Left cardiac atrium (tissue), 4 donors: ENCODE results near the gene DACT1. TPM values are rescaled to one million over a fixed set of nuclear protein-coding genes. Genes with fewer than 3 reads are reported as not detected.

Experiments
- ATAC-seq, 2 donors: fragments of 200-7000 bp; cut with Tn5 transposase; one replicate each; pipeline ENCODE4 v1.9.1; 2020; ENCODE audit warnings: mild to moderate bottlenecking in 2 of 2, moderate library complexity in 2 of 2
- DNase-seq: peaks from one replicate; pipeline ENCODE4 v3.0.0-alpha.2; 2020
- intact Hi-C, 2 donors: fragments of 100-400 bp; cut with DNase I; formaldehyde crosslinking; loops; one replicate each; pipeline versions ENCODE4 v1.14.1 to v1.15.1; 2022 to 2023
- total RNA-seq, 2 donors: library from RNA; stranded (reverse); fragmentation: NEBNext Ultra II Directional; extraction: Animal tissue kit (Norgen Biotek cat#: 25700); gene quantifications; one replicate each; pipeline ENCODE4 v1.2.1, GENCODE V29; 2021
- donor health status: DM: no; HTN: yes; CAD: no.
- donor health status: DM: no; HTN: yes; CAD: no; lungs with severe emphysema.
- donor health status: DM: yes; HTN: yes; CAD: no.
- donor health status: Dilated cardiomyopathy.

Gene DACT1
- total RNA-seq, 2 donors from 2014 or later = 7.0 to 10.3 TPM

GRCh38 chr14:58633831-58634230 lies 3.9 kb upstream of the DACT1 start:
- ATAC-seq = no peak
- no peak for DNase-seq
- intact Hi-C loops = loop anchor here in 1 of 2 donors (10.0 kb wide), 1 partner anchor 491 kb away; no protein-coding TSS in a partner anchor

- no peak for ATAC-seq
- intact Hi-C loops = loop anchor here in 1 of 2 donors (10.0 kb wide), 1 partner anchor 490 kb away; no protein-coding TSS in a partner anchor
- no peak for DNase-seq
Measured at GRCh38 chr14:58634406-58635090, 3.2 kb upstream of the DACT1 start.

- ATAC-seq (no peak), DNase-seq (no peak)
- intact Hi-C loops = loop anchor here in 1 of 2 donors (10.0 kb wide), 1 partner anchor 490 kb away; no protein-coding TSS in a partner anchor
Measured at GRCh38 chr14:58635091-58635830, 2.5 kb upstream of the DACT1 start.

GRCh38 chr14:58636129-58636528 lies 1.6 kb upstream of the DACT1 start:
- no peak for ATAC-seq
- no peak for DNase-seq
- intact Hi-C loops = loop anchor here in 1 of 2 donors (10.0 kb wide), 1 partner anchor 489 kb away; no protein-coding TSS in a partner anchor

DNA sequence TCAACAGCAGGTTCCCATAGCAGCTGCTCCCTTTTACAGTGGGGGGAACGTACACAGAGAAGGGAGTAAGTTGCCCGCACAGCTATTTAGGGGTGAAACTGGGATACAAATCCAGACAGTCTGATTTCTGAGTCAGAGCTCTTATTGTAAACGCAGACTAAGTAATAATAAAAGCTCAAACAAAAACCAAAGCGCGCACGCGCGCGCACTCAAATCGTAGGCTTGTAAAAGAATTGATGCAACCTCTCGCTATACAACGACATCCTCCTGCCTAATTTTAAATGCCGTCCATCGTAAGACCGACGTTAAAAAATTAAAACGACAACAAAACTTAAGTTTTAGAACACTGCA lies 747 bp upstream of the DACT1 start:
- ATAC-seq = peak in 1 of 2 donors; percentile 50
- DNase-seq = peak; percentile 65
- intact Hi-C loops = loop anchor here in 1 of 2 donors (10.0 kb wide), 1 partner anchor 488 kb away; no protein-coding TSS in a partner anchor

DNA sequence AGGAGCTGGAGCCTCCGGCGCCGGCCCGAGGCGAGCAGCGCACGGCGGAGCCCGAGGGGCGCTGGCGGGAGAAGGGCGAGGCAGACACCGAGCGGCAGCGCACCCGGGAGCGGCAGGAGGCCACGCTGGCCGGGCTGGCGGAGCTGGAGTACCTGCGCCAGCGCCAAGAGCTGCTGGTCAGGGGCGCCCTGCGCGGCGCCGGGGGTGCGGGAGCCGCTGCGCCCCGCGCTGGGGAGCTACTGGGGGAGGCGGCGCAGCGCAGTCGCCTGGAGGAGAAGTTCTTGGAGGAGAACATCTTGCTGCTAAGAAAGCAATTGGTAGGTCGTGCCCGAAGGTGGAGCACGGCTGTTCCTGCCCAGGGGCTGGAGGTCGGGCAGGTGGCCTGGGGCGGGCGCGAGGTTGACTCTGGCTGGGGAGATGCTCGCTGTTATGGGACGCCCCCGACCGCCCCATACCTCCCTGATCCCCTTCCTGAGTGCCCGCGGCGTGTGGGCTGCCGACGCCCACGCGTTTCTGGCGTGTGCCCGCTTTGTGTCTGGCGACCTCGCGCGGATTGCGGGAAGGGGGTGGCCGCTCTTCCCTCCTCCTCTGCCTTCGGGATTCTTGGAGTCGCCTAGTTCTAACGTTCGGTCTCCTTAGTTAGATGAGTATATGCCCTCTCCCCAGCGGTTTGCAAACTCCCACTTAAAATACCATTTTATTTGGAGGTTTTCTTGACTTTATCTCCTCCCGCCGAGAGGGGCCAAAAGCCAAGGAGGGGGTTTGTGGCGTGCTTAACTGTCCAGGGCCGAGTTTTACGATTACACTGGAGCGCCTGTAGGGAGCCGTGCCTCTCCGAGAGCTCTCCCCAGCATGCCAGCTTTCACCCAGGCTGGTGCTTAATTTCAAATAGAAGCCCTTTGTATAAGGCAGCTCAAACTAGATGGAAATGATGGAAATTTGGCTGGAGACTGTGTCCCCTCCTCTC lies 752 bp downstream of the DACT1 start:
- intact Hi-C loops = loop anchor here in 1 of 2 donors (10.0 kb wide), 1 partner anchor 486 kb away; no protein-coding TSS in a partner anchor
- ATAC-seq (peak; percentile 17 to 33), DNase-seq (peak; percentile 37)

DNA sequence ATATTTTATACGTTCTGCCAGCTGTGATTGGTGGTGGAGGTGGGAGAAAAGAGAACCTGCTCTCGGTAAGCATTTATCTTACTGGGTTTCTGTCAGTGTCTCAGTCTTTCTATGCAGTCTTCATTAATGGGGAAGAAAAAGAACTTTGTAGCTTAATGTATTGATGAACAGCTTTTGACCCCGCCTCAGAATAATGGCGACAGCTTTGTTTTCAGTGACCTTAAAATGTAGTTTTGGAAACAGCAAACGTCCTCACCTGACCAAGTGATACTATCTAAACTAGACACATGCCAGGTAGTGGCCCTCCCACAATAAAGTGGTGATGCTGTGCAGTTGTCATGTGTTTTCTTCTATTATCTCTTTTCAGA lies 1.4 kb downstream of the DACT1 start:
- intact Hi-C loops = loop anchor here in 1 of 2 donors (10.0 kb wide), 1 partner anchor 486 kb away; no protein-coding TSS in a partner anchor
- no peak for DNase-seq
- no peak for ATAC-seq

- intact Hi-C loops = loop anchor here in 1 of 2 donors (10.0 kb wide), 2 partner anchors 385 to 485 kb away; no protein-coding TSS in a partner anchor
- peak; percentile 46 to 48 for ATAC-seq
- DNase-seq = peak; percentile 45
Measured at GRCh38 chr14:58639842-58640484, 2.2 kb downstream of the DACT1 start.

DNA sequence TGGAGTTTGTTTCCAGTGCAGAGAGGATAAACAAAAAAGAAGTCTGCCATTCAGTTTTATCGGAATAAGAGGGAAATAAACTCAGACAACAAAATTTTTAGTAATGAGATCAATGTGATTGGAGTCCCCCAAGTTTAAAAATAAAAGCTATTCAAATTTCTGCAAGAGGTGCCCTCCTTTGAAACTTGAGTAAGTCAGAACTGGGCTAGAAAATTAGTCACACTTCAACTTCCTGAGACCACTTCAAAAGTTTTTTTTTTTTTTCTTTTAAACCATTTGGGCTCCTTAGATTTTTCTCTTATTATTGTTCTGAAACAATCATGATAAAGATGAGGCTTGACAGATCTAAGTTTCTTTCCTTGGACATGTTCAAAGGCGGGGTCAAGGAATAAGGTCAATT lies 3.2 kb downstream of the DACT1 start:
- DNase-seq (no peak), ATAC-seq (no peak)
- intact Hi-C loops = loop anchor here in 1 of 2 donors (10.0 kb wide), 1 partner anchor 384 kb away; no protein-coding TSS in a partner anchor

DNA sequence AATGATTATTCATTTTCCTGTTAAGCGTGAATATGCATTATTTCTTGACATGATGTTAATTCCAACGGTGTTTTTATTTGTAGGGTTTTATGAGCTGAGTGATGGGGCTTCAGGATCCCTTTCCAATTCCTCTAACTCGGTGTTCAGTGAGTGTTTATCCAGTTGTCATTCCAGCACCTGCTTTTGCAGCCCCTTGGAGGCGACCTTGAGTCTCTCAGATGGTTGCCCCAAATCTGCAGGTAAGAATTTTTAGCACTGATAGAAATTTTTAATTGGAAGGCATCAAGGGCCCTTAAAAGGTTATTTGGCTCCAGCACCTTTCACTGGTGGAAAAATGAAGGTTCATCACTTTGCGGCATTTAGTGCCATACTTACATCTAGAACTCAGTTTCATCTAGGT lies 3.7 kb downstream of the DACT1 start:
- intact Hi-C loops = loop anchor here in 1 of 2 donors (10.0 kb wide), 1 partner anchor 383 kb away; no protein-coding TSS in a partner anchor
- ATAC-seq = no peak
- no peak for DNase-seq

DNA sequence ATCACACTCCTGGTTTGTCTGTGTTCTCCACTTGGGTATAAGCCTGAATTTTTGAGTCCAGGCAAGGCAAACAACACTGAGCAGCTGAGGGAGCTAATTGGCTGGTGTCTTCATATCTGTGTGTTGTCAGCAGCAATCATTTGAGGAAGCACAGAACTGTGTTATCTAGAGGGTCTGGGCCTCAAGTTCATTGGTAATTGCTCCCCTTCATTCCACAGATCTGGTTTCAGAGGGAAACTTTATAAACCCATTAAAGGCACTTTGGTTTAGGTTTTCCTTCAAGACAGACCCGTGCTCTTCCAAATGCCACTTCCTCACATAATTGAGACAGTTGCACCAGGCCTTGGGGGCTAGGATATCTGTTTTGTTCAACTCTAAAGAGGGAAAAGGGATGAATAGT lies 5.6 kb downstream of the DACT1 start:
- DNase-seq (no peak), ATAC-seq (no peak)
- intact Hi-C loops = loop anchor here in 1 of 2 donors (10.0 kb wide), 1 partner anchor 381 kb away; no protein-coding TSS in a partner anchor

- no peak for ATAC-seq
Measured at GRCh38 chr14:58645641-58646040, 7.9 kb downstream of the DACT1 start.

DNA sequence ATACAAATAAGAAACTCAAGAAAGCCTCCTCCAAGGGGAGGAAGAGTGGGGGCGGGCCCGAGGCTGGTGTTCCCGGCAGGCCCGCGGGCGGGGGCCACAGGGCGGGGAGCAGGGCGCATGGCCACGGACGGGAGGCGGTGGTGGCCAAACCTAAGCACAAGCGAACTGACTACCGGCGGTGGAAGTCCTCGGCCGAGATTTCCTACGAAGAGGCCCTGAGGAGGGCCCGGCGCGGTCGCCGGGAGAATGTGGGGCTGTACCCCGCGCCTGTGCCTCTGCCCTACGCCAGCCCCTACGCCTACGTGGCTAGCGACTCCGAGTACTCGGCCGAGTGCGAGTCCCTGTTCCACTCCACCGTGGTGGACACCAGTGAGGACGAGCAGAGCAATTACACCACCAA lies 8.7 kb downstream of the DACT1 start:
- DNase-seq (no peak), ATAC-seq (no peak)
- intact Hi-C loops = loop anchor here in 1 of 2 donors (10.0 kb wide), 1 partner anchor 378 kb away; no protein-coding TSS in a partner anchor

More at GRCh38 chr14:58645641-58646040, 7.9 kb downstream of the DACT1 start:
- DNase-seq = no peak
- intact Hi-C loops = loop anchor here in 1 of 2 donors (10.0 kb wide), 1 partner anchor 379 kb away; no protein-coding TSS in a partner anchor

GRCh38 chr14:58647777-58648176 lies 10.0 kb downstream of the DACT1 start:
- ATAC-seq (no peak), DNase-seq (no peak)
- intact Hi-C loops = loop anchor here in 1 of 2 donors (10.0 kb wide), 1 partner anchor 377 kb away; no protein-coding TSS in a partner anchor

DNA sequence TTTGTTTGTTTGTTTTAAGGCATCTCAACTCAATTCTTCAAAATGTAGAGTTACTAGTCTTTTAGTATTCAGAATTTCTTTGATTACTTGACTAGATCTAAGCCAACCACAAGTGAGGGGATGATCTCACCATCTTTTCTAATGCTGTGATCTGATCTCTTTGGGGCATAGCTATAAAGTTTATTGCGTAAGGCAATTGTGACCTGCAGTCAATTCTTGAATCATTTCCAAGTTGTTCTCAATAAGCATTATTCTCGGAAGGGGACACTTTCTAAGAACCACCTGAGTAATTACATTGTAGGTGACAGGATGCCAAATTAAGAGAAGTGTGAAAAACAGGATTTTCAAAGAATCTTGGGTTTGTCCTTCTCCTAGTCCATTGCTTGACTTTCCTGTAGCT lies 13.1 kb downstream of the DACT1 start:
- no peak for DNase-seq
- intact Hi-C loops = no loop called here
- ATAC-seq = no peak

DNA sequence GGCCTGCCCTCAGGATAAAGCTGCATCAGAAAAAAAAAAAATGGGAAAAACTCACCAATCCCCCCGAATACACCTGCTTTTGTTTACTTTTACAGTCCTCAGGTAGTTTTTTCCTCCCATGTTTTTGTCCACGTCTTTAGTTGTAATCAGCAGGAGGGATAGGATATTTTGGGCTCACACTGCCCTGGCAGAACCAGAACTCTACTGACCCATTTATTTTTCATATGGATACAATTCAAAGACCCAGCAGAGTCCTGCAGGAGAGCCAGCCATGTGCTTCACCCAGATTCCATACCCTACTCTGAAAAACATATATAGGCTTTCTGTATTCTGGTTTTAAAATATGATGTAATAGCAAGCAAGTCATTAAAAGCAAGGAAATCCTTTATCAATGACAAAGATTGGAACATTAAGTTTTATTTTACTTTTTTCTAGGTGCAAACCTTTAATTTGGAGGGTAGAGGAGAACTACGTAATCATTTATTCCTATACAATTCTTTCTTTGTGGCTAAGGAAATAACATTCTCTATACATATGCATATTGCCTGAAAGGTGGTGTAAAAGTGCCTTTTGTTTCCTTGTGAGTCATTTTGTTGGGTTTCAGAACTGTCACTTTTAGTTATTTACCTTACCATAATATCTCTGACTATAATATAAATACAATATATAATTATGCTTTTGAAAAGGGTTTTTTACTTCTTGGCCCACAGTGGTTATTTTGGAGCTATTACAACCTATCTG lies 19.1 kb downstream of the DACT1 start:
- intact Hi-C loops = no loop called here
- ATAC-seq (no peak), DNase-seq (no peak)

- DNase-seq (no peak), ATAC-seq (no peak)
- intact Hi-C loops = no loop called here
Measured at GRCh38 chr14:58659061-58659460, 21.3 kb downstream of the DACT1 start.
